NCI-H82 treated with DMSO at 0.1 percent for 48 hours (cell line): ENCODE measurements around the gene BCL2L11.

ENCODE experiments used
- DNase-seq: peaks from one replicate; lab custom pipeline; 2025; ENCODE audit not compliant: unreplicated experiment; lab: John Stamatoyannopoulos, UW

The BCL2L11 gene

DNA sequence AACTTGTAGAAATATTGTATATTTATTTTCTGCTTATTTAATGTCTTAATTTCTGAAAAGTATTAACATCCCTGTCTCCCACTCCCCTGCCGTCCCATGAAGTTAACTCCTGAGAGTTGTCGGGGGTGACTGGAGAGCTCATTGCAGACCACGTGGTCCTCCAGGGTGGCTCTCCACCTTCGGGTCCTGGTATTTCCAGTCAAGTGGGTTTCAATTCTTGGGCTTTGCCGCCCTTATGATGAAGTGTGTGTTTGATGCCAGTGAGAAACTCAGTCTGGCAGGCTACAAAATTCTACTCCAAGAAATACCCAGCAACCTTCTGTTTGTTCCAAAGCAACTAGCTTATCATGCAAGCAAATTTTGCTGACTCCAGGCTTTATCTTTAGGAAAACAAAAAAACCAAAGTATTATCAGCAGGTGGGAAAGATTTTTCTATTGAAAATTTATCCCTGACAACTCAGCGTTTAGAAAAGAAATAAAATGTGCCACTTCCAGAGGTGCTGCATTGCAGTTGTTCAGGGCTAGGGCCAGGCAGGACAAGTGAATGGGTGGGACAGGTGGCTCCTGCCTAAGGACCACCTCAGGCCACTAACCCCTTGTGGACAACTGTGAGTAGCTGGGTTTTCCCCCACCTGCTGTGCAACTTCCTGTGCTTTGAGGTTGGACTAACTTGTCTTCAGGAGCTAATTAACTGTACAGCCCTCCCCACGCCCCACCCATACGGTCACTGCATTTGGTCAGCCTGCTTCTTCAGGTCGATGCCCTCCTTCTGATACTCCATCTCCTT lies 46.6 kb downstream of the BCL2L11 start:
- no peak for DNase-seq

DNA sequence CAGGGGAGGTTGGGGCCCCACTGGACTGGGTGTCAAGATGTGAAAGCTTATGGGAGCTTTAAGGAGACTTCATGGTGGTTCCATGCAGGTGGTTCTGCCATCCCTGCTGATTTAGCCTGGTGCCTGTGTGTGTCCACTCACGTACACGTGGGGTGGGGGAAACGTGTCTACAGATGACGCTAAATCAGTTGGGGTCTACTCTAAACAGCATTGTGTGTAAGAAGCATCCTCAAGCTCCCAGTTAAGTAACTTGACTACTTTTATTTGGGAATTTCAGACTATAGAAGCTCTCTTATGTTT lies 47.1 kb downstream of the BCL2L11 start:
- DNase-seq: no peak

DNA sequence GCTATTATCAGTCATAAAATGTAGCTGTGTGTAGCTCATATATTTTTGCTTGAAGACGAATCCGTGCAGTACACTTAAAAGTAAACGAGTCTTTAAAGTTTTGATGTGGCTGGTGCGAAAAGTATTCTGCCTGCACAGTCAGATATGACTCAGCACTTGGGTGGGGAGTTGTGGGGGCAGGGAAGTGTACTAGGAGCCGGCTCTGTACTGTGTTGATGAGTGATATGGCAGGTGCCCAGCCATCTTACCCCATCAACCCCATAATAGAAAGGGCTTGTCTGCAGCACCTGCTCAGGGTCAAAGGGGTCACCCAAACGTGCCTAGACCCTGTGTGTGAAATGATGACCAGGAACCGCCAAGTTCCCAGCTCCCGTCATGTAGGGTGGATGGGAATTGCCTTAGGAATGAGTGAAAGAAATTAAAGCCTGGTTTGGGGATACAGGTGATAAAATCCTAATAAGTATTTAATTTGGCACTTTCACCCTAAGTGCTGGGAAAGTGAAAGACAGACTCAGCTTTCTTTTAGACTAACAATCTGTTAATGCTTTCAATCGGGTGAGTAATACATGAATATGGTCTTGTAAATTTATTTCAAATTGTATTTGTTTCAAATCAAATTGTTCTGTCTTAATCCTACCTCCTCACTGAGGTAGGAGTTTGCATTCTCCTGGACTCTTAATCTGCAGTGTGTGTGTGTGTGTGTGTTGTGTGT lies 48.0 kb downstream of the BCL2L11 start:
- no peak for DNase-seq

DNA sequence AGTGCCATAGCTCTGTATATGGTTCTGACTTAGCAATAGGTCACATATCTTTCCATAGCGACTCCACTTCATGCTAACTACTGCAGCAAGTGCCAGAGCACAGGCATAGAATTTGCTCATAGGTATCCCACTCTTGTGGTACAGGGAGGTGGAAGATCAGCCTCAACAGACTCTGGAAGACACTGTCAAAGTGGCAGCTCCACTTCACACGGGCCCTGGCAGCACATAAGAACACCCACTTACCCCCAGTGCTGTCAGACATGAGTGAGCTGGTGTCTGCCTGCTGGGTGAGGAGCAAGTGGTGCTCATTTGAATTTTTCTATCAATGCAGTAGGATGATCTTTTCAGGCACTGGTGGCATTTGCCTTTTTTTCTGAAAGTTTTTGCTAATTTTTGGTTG lies 48.6 kb downstream of the BCL2L11 start:
- DNase-seq: no peak

DNA sequence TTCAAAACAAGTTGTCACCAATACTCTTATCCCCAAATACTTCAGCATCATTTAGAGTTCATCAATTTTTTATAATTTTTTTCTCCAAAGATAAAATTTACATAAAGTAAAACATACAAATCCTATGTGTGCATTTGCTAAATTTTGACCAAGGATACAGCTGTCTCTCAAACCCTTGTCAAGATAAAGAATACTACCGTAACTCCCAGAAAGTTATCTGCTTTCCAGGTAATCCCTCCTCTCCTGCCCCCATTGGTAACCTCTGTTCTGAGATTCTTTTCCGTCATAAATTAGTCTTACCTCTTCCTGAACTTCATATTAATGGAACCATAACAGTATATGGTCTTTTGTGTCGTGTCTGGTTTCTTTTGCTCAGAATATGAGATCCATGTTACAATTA lies 49.2 kb downstream of the BCL2L11 start:
- DNase-seq: no peak

DNA sequence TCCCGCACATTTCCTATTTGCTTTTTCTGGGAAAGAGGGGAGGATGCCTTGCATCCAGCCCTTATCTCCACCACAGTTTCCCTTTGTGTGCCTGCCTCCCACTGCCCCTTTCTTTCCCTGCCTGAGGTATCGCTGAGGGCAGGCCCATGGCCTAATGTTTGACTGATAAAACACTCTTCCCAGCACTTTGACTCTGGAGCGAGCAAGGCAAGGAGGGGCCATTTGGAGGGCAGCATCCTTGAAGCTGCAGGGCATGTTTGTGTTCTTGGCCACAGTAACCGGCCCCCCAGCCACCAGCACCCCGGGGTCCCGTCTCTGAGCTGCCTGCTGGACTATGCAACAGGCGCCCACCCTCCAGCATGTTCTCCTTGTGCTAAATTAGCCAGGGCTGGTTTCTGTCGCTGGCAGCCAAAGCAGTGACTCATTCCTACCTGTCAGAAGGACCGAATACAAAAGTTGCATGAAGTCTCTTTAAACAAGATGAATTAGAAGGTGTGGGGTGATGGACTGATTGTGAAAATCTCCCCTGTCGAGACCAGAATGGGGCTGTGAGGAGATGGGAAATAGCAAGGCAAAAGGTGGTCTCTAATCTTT lies 50.7 kb downstream of the BCL2L11 start:
- no peak for DNase-seq

DNA sequence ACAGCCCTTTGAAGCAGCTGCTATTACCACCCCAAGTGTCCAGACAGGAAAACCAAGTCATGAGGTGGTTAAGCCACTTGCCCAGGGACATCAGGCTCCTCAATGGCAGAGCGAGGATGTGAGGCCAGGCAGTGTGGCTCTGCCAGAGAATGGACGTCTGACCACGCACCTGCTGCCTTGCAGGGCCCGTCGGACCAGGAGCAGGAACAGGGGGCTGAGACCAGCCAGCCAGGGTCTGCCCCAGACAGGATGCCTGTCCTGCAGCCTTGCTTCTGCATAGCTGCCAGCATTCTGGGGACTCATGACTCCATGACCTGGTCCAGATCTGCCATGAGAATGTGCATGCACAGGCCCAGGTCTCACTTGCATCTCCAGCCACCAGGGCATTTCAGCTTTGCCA lies 52.0 kb downstream of the BCL2L11 start:
- no peak for DNase-seq

DNA sequence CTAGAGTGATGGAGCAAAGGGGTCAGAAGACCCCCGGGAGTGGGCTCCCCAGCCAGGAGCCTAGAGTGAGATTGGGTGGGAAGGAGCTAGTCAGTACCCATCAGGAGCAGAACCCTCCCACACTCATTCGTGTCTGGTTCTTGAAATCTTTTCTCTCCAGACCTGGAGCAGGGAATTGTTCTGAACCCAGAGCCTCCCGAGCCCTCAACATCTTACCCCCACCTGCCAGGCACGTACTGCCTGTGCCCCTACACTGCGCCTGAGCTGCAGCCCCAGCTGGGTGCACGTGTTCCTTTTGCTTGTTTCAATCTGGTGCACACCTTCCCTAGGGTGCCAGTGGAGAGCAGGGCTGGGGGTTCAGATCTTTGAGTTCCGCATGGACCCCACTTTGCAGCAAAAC lies 52.6 kb downstream of the BCL2L11 start:
- no peak for DNase-seq

DNA sequence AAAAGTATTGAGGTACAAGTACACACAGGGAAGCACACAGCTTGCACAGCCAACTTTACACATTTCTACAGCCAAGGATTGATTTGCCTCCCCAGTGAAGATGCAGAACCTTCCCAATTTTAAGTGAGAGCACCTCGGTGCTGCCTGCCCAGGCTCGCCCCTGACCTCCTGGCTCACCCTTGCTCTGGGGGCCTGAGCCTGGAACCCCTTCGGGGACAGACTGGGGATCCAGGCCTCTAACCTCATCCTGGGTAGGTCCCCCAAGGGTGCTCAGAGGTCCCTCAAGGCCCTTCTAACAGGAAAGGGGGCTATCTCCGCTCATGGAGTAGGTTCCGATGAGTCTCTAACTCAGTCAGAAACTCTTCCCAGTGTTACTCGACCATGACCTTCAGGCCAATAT lies 53.1 kb downstream of the BCL2L11 start:
- no peak for DNase-seq

DNA sequence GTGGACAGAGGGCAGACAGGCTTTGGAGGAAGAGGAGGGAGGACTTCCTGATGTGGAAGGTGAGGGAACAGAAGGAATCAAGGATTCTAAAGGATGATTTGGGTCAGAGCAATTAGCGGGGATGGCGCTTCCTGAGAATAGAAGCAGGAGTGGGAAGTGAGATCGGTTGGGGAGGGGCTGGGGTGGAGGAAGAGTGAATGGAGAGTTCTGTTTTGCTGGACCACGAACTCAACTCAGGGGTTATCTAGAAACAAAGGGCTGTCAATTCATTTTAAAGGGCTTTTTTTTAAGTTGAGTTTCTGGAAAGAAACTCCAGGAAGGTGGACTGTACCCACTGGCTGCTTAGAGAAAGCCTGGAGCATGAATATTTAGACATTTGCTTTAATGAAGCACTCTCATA lies 54.9 kb downstream of the BCL2L11 start:
- DNase-seq: no peak

DNA sequence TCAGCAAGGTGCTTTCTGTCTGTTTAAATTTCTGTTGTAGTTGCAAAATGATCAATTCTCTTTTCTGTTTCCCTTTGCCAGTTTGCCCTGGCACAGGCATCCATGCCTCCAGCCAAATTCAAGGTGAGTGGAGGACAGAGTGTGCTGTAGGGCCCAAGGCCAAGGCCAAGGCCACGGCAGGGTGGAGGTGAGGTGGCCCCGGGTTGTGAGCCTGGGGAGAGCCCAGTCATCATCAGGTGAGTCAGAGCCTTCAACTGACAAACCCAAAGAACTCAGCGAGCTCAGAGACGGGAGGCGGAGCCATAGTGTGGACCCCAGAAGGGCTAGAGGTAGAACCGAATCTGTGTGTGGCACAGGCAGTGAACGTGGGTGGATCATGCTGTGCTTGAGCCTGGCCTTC lies 55.7 kb downstream of the BCL2L11 start:
- no peak for DNase-seq

DNA sequence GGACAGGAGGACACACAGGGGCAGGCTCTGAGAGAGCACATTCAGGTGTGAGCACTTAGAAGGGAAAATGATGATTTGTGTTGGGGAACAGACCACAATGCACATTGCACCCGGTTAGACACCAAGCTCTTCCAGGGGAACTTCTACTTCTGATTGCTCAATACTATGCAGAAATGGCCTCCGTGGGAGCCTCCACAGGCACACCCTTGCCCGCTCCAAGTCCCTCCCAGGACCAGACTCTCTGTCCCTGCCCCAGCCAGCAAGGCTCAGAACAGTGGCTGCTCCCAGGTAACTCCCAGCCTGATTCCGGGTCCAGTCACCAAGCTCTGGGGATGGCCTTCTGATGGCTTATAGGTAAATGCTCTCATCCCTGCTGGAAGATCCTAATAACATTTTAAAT lies 56.2 kb downstream of the BCL2L11 start:
- no peak for DNase-seq

DNA sequence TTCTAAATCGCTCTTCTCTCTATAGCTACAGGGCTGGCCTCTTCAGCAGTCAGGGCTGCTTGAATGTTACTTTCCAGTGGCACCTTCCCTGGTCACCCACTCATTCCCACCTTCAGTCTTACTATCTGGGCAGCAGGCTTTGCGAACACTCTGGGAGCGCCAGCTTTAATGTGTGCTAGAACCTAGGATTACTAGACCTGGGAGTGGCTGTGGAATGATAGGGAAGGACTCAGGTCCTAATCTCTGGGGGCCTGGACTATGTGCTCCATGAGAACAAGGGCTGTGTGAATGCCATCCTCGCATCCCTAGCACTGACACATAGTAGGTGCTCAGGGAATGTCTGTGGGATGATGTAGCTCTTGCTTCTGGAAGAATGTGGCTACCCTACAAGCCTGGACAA lies 57.6 kb downstream of the BCL2L11 start:
- no peak for DNase-seq

DNA sequence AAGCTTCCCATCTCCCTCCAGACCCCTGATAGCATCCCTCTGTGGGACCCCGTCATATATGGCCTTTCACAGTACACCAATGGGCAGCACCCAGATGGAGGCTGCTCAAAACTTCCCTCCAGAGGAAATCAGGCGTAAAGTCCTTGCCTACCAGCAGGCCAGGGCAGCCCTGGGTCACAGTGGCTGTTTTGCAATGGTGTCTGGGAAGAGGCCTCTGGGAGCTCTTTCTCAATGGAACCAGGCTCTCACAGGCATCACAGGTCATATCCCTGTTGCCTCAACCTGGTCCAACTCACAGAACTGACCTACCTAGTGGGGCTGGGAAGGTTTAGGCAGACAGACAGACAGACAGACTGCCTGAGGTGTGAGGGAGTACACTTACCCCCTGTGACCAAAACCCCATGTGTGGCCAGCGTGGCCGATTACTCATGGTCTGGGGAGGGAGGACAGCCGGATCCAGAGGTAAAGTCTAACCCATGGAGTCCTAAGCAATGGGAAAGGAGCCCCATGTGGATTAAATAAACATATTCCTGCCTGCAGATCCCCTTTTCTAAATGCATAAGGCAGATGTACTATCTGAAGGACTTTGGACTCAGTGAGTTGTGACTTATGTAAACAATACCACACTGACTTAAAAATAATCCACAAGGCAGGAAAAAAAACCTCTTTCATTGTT lies 58.2 kb downstream of the BCL2L11 start:
- no peak for DNase-seq

DNA sequence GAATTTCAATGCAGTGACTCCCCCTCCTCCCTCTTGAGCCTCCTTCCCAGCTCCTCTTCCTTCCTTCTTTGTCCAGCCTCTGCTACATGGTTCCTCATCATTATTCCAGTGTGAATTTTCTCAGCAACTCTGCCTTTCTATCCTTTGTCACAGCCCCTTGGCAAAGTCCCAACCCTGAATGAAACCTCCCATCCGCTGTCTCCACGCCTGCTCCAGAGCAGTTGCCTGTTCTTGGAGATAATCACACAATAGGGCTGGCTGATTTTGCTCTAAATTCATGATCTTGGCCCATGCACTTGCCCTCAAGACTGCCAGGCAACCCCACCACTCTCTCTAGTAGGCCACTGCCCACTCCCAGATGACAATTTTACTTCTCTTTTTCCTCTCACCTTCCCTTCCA lies 61.4 kb downstream of the BCL2L11 start:
- DNase-seq: no peak

DNA sequence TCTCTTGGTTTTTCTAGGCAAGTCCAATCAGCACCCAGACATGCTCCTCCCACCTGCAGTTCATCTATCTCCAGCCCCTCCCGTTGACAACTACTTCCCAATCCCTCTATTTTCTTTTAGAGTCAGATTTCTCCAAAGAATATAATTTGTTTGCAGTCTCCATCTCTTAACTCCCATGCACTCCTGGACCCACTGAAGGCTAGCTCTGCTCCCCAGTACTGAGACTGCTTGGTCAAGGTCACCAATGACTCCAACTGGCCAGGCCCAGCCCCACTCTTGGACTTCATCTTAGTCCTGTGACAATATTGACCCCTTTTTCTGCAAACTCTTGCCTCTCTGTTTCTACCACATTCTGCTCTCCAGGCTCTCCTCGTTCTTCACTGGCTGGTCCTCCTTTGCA lies 62.0 kb downstream of the BCL2L11 start:
- no peak for DNase-seq

DNA sequence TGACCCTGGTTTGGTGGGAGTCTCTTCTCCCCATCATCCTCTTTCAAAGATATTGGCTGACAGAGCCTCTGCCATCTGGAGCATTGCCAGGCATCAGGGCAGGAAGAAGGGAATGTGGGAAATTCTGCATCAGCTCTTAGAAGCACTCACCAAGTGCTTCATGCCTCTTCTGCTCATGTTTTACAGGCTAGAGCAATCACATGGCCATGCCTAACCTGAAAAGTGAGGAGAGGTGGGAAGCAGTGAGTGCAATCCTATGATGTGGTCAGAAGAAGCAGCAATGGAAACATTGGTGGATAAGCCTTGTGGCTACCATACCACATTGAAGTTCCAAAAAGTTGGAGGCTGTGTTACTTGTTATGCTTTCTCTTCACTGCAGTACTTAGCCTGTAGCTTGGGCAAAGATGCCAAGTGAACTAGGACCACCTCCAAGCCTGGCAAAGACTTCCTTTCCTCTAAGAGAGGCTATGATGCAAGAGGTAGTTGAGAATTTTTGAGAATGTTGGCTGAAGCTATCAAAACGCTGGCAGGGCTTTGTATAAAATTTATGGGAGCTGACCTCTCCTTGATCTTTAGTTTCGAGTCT lies 64.1 kb downstream of the BCL2L11 start:
- DNase-seq: no peak

DNA sequence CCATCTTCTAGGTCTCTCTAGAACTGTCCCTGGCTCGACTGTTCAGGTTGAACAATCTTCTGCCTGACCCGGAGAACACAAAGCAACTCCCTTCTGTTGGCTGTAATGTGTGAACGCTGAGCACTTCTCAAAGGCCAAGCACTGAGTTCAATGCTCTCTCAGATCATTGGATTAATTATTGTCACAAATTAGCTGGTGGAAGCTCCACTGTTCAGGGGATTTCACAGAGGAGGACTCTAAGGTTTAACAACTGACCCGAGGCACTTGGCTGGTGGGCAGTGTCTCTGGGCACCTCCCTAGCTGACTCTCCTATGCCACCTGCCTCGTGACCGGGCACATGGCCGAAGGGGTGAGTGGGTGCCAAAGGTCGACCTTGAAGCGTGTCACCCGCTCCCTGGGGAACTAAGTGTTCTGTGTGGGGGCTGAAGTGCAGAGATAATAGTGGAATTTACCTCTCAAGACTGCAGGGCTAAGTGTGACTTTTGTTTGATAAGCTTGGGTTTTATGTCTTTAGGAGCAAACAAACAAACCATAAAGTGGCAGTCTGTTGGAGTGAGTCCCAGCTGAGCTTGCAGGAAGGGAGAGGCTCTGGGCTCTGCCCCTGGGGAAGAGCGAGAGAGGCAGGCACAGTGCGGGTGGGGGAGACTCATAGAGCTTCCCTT lies 64.8 kb downstream of the BCL2L11 start:
- no peak for DNase-seq

DNA sequence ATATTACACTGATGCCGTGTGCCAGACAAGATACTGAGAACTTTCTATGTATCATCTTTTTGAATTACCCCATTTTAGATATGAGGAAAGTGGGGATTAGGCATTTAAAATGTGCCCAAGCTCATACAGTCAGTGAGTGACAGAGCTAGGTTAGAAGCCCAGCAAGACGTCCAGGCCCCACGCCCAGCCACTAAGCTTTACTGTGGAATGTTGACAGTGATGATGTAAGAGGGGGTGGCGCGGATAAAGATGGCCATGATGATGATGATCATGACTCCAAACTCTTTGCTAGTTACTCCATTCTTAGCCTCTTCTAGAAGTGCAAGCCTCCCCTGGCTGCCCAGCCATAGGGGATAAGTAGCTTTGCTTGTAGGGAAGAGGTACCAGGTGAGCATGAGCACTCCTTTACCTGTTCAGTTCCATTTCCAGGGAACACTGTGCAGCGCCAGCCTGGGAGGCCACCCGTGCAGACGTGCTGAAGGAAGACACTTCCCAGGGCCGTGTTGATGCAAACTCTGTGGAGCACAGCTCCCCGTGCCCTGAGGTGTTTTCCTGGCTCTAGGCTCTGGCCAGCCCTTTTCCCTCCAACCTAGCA lies 65.5 kb downstream of the BCL2L11 start:
- DNase-seq: no peak

DNA sequence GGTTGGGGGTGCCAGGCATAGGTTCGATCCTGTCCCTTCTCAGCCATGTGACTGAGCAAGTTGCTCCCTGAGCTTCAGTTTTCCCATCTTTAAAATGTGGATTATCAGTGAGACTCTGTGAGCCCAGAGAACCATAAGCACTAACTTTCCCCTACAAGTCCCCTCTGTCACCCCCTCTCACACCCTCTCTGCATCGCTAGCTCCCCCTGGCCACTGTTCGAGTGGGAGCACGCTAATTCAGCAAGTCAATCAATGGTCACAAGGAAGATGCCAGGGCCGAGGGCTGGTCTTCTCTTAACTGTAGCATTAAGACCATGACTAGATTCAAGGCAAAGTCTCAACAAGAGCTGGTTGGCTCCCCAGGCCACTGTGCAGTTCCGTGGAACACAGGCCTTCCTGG lies 66.2 kb downstream of the BCL2L11 start:
- DNase-seq: no peak

DNA sequence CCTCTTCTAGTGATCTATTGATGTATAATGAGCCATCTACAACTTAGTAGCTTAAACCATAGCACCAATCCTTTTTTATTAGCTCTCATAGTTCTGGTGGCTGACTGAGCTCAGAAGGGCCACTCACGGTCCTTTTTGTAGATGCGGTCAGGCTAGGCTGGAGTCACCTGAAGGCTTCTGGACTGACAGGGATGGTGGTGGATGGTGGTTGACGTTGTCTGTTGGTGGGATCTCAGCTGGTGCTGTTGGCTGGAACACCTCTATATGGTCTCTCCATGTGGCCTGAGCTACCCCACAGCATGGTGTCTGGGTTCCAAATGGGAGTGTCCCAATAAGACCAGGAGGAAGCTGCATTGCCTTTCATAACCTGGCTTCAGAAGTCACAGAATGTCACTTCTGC lies 68.0 kb downstream of the BCL2L11 start:
- DNase-seq: no peak
